Transverse colon (tissue), 4 donors: Measurements from ENCODE around the gene PHF12. TPM values are rescaled to one million over a fixed set of nuclear protein-coding genes. Genes with fewer than 3 reads are reported as not detected.

Source experiments
- DNase-seq: peaks from one replicate; pipeline ENCODE4 v3.0.0-alpha.2; 2019
- H3K27ac ChIP-seq, 4 donors: fragments of 200-600 bp; sonication (generic); 2 replicates each; pipeline ENCODE4 v1.5.1; 2016 to 2018; ENCODE audit warnings: inconsistent platforms in 4 of 4
- H3K27me3 ChIP-seq: fragments of 200-600 bp; sonication (generic); 2 replicates; pipeline ENCODE4 v1.5.1; 2017; ENCODE audit warnings: inconsistent platforms
- H3K36me3 ChIP-seq, 4 donors: fragments of 200-600 bp; sonication (generic); 2 replicates each; pipeline ENCODE4 v1.5.1; 2017 to 2019; ENCODE audit warnings: inconsistent platforms in 4 of 4
- H3K4me1 ChIP-seq, 4 donors: fragments of 200-600 bp; sonication (generic); 2 replicates each; pipeline ENCODE4 v1.5.1; 2017 to 2020; ENCODE audit warnings: inconsistent platforms in 4 of 4
- H3K4me3 ChIP-seq, 4 donors: fragments of 200-600 bp; sonication (generic); 1 replicate in 1 of 4; 2 replicates in 3 of 4; pipeline versions ENCODE4 v1.5.1 to v1.6.1; 2017 to 2019; ENCODE audit warnings: inconsistent platforms in 4 of 4
- H3K9me3 ChIP-seq, 2 donors: fragments of 200-600 bp; sonication (generic); 2 replicates each; pipeline ENCODE4 v1.5.1; 2017 to 2019; ENCODE audit warnings: inconsistent platforms in 2 of 2
- EP300 ChIP-seq: sonication (generic); formaldehyde crosslinking; IDR thresholded peaks from one replicate; pipeline ENCODE4 v1.6.1; 2017; ENCODE audit warnings: antibody characterized with exemption, low read depth
- POLR2A ChIP-seq: fragments of 450-650 bp; IDR thresholded peaks from one replicate; pipeline ENCODE4 v1.6.1; 2016; ENCODE audit warnings: antibody characterized with exemption, mild to moderate bottlenecking, moderate library complexity
- POLR2AphosphoS5 ChIP-seq, 3 donors: sonication (generic); formaldehyde crosslinking; IDR thresholded peaks; one replicate each; pipeline ENCODE4 v1.6.1; 2016; ENCODE audit warnings: antibody characterized with exemption in 3 of 3
- WGBS, 2 donors: methylation state at CpG; one replicate each; pipeline ENCODE4 v1.1.5; 2018; ENCODE audit warnings: low coverage in 1 of 2; 5-methylcytosine and 5-hydroxymethylcytosine counted together
- in situ Hi-C, 4 donors: fragments of 200-750 bp; cut with MboI; loops; one replicate each; pipeline versions ENCODE4 v1.15.0 to v1.15.1; 2017; ENCODE audit warnings: low sequenced_read_pairs in 3 of 4, low pct_ligation_motif_present in 1 of 4, low pct_unique_long_range_greater_than_20kb in 1 of 4
- intact Hi-C: fragments of 100-400 bp; cut with DNase I; formaldehyde crosslinking; loops from one replicate; pipeline ENCODE4 v1.15.1; 2023; ENCODE audit warnings: low total_unique reads
- total RNA-seq, 4 donors: library from RNA; depleted of rRNA; stranded (reverse); fragments of >200 nt; gene quantifications; one replicate each; pipeline ENCODE4 v1.1.0, GENCODE V29; 2016
- TF ChIP-seq, protein P1 (sequence below), 5 experiments: fragments of 200-600 bp in 3 of 5; fragments of 450-650 bp in 2 of 5; sonication (generic) in 3 of 5; IDR thresholded peaks; 1 replicate in 2 of 5; 2 replicates in 3 of 5; pipeline ENCODE4 v1.5.1; 2016 to 2017; ENCODE audit warnings: antibody characterized with exemption in 5 of 5, inconsistent platforms in 3 of 5, mild to moderate bottlenecking in 2 of 5, moderate library complexity in 1 of 5

The PHF12 gene
- total RNA-seq, 4 donors from 2014 or later, result 43.5 to 134 (median 60.5) TPM

DNA sequence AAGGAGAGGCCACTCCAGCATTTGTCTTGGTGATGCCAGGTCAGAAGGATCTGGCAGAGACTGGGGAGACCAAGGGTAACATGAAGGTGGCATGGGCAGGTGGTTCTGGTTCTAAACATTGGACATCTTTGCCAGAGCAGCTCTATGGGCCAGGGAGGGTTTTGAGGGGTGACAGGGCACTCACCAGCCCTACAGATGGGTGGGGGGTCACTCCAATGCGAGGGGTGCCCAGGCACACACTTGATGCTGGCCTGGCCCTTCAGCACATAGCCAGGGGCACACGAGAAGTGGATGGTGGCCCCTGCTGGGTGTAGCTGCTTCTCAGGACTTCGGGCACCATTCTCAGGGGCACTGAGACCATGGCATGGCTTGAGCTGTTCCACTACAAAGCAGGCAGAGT, 5.5 kb upstream of the PHF12 start:
- no peak for DNase-seq
- in situ Hi-C loops (no loop called here), intact Hi-C loops (loop anchor here (10.0 kb wide), 1 partner anchor 232 kb away; the partner anchor contains the start of genes NEK8 and TLCD1)
- Histone ChIP-seq H3K9me3 (no peaks in the 10 kb centered on the region), H3K27ac (no peak overlapping the region), H3K27me3 (no peaks in the 10 kb centered on the region), H3K36me3 (no peaks in the 10 kb centered on the region), H3K4me3 (no peak overlapping the region), H3K4me1 (peaks cover 0 to 9% (median 6%) of the 10 kb centered on the region in 4 donors)
- TF ChIP-seq POLR2AphosphoS5 (IDR thresholded peaks at IDR 0.05), result no peak
- TF ChIP-seq POLR2A, result no peak
- TF ChIP-seq EP300, result no peak
- TF ChIP-seq, protein P1, sequence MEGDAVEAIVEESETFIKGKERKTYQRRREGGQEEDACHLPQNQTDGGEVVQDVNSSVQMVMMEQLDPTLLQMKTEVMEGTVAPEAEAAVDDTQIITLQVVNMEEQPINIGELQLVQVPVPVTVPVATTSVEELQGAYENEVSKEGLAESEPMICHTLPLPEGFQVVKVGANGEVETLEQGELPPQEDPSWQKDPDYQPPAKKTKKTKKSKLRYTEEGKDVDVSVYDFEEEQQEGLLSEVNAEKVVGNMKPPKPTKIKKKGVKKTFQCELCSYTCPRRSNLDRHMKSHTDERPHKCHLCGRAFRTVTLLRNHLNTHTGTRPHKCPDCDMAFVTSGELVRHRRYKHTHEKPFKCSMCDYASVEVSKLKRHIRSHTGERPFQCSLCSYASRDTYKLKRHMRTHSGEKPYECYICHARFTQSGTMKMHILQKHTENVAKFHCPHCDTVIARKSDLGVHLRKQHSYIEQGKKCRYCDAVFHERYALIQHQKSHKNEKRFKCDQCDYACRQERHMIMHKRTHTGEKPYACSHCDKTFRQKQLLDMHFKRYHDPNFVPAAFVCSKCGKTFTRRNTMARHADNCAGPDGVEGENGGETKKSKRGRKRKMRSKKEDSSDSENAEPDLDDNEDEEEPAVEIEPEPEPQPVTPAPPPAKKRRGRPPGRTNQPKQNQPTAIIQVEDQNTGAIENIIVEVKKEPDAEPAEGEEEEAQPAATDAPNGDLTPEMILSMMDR (IDR thresholded peaks at IDR 0.05), result no peak
- whole genome bisulfite sequencing, 2 donors, result 92% methylated on average over 3 of the region's 3 CpGs; no CpG with 5 or more reads in 1 of the 2 donors

DNA sequence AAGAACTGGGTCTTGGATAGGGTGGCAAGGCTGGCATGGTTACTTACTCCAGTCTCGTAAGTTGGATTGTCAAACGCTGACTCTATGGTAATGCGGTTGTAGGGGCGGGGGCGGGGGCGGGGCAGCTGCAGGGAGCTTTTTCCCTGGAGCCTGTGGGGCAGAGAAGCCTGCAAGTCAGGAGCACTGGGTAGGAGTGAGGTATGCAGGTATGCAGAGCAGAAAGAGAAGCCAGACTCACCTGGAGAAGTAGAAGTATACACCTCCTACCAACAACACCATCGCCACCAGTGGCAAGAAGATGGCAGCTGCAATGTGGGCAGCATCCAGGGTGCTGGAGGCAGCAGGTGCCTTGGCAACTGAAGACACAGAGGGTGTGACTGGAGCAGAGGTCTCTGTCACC, 4.8 kb upstream of the PHF12 start:
- Histone ChIP-seq H3K27me3 (no peaks in the 10 kb centered on the region), H3K9me3 (no peaks in the 10 kb centered on the region), H3K4me3 (no peak overlapping the region), H3K27ac (no peak overlapping the region), H3K4me1 (peaks cover 0 to 9% (median 6%) of the 10 kb centered on the region in 4 donors), H3K36me3 (no peaks in the 10 kb centered on the region)
- WGBS, 2 donors, result 53 to 93% methylated on average over 2 to 7 of the region's 7 CpGs
- in situ Hi-C loops, result no loop called here
- TF ChIP-seq, protein P1 (IDR thresholded peaks at IDR 0.05), result no peak
- no peak for TF ChIP-seq EP300
- no peak for TF ChIP-seq POLR2A
- no peak for TF ChIP-seq POLR2AphosphoS5 (IDR thresholded peaks at IDR 0.05)
- no peak for DNase-seq
- intact Hi-C loops, result loop anchor here (10.0 kb wide), 1 partner anchor 231 kb away; the partner anchor contains the start of genes NEK8 and TLCD1

DNA sequence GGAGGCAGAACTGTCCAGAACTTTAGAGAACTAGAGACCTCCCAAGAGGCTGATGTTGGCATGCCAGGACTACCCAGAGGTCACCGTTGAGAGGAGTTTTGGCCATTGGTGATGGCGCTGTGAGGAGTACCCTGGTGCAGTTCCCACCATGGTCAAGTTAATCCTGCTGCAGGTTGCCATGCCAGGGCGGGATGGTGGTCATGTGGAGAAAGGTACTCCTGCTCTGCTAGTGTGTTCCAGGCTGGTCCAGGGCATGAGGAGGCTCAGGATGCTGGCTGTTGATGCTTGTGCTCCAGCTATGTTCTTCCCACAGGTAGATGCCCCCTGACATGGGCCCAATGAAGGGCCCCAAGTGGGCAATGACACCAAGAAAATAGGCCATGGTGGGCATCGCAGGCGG, 4.1 kb upstream of the PHF12 start:
- intact Hi-C loops (loop anchor here (10.0 kb wide), 1 partner anchor 231 kb away; the partner anchor contains the start of genes NEK8 and TLCD1), in situ Hi-C loops (no loop called here)
- Histone ChIP-seq H3K27ac (no peak overlapping the region), H3K9me3 (no peaks in the 10 kb centered on the region), H3K36me3 (no peaks in the 10 kb centered on the region), H3K4me3 (no peak overlapping the region), H3K27me3 (no peaks in the 10 kb centered on the region), H3K4me1 (peaks cover 0 to 9% (median 6%) of the 10 kb centered on the region in 4 donors)
- no peak for TF ChIP-seq POLR2A
- TF ChIP-seq, protein P1 (IDR thresholded peaks at IDR 0.05), result no peak
- TF ChIP-seq EP300, result no peak
- no peak for TF ChIP-seq POLR2AphosphoS5 (IDR thresholded peaks at IDR 0.05)
- 86% methylated on average over 5 of the region's 5 CpGs; no CpG with 5 or more reads in 1 of the 2 donors for WGBS, 2 donors
- no peak for DNase-seq

DNA sequence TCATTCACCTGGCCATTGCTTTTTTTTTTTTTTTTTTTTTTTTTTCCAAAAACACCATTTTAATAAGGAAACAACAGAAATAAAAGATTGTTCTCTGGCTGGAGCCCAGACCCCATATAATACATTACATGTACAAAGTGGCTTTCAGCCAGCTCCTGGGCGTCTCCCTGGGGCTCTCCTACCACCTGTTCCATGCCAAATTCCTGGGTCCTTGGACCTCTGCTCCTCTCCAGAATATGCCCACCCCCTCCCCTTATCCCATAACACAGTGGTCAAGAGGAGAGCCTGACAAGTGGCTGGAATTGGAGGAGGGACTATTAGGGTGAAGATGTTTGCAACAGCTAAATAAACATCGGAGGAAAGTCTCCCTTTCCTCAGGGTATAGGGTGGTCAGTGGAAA, 3.6 kb upstream of the PHF12 start:
- TF ChIP-seq, protein P1 (IDR thresholded peaks at IDR 0.05), result no peak
- TF ChIP-seq POLR2AphosphoS5 (IDR thresholded peaks at IDR 0.05), result no peak
- TF ChIP-seq EP300, result no peak
- no peak for TF ChIP-seq POLR2A
- Histone ChIP-seq H3K4me3 (no peak overlapping the region), H3K27ac (no peak overlapping the region), H3K36me3 (no peaks in the 10 kb centered on the region), H3K9me3 (no peaks in the 10 kb centered on the region), H3K4me1 (peaks cover 0 to 9% (median 7%) of the 10 kb centered on the region in 4 donors), H3K27me3 (no peaks in the 10 kb centered on the region)
- intact Hi-C loops, result loop anchor here (5.0 to 10.0 kb wide), 2 partner anchors 53 to 230 kb away; partner anchors contain the start of genes DHRS13, NEK8 and TLCD1
- in situ Hi-C loops, result no loop called here
- 0 to 74% methylated on average over 1 to 2 of the region's 2 CpGs for WGBS, 2 donors
- DNase-seq, result no peak
